OCI-LY7 (cell line): ENCODE measurements around the gene GRID2IP. TPM values are rescaled to one million over a fixed set of nuclear protein-coding genes. Genes with fewer than 3 reads are reported as not detected.

Source experiments
- BruUV-seq: library from RNA; stranded (reverse); fragments of 400-500 nt; replicated peaks from 2 replicates; lab custom pipeline; 2021; lab: Mats Ljungman, UMichigan
- CTCF ChIA-PET: fragments of 300-600 bp; sonication (Branson Sonifier 250); formaldehyde crosslinking; loops from one replicate; lab custom pipeline; 2022; ENCODE audit warnings: antibody characterized with exemption; ENCODE audit not compliant: unreplicated experiment; lab: Charles Lee
- POLR2A ChIA-PET: fragments of 300-600 bp; sonication (Branson Sonifier 250); formaldehyde crosslinking; loops from one replicate; lab custom pipeline; 2022; ENCODE audit warnings: antibody characterized with exemption; lab: Charles Lee
- DNase-seq: peaks from one replicate; pipeline ENCODE4 v3.0.0-alpha.2; 2015; ENCODE audit warnings: low spot score
- H2AFZ ChIP-seq: fragments of 200-600 bp; sonication (generic), shearing (Covaris generic); 2 replicates; pipeline ENCODE4 v1.6.1; 2014; ENCODE audit warnings: mild to moderate bottlenecking, antibody characterized with exemption, low read length, moderate library complexity
- H3K27ac ChIP-seq: fragments of 200-600 bp; sonication (generic); 2 replicates; pipeline ENCODE4 v1.5.1; 2014; ENCODE audit warnings: mixed run types, low read depth, mild to moderate bottlenecking, moderate library complexity, low read length, inconsistent platforms; ENCODE audit not compliant: poor library complexity, severe bottlenecking
- H3K36me3 ChIP-seq: fragments of 200-600 bp; sonication (generic); 2 replicates; pipeline ENCODE4 v1.6.1; 2014; ENCODE audit warnings: mild to moderate bottlenecking, antibody characterized with exemption, low read length, moderate library complexity, mixed read lengths; ENCODE audit not compliant: insufficient read depth
- H3K4me1 ChIP-seq: fragments of 200-600 bp; sonication (generic); 2 replicates; pipeline ENCODE4 v1.5.1; 2014; ENCODE audit warnings: mild to moderate bottlenecking, low read length; ENCODE audit not compliant: insufficient read depth, poor library complexity, severe bottlenecking
- H3K4me2 ChIP-seq: fragments of 200-600 bp; sonication (generic); 2 replicates; pipeline ENCODE4 v1.6.1; 2014; ENCODE audit warnings: mild to moderate bottlenecking, low read length
- H3K4me3 ChIP-seq: fragments of 200-600 bp; sonication (generic); 2 replicates; pipeline ENCODE4 v1.5.1; 2014; ENCODE audit warnings: mild to moderate bottlenecking, low read depth, low read length; ENCODE audit not compliant: poor library complexity, severe bottlenecking
- H3K79me2 ChIP-seq: fragments of 200-600 bp; sonication (generic); 2 replicates; pipeline ENCODE4 v1.6.1; 2016; ENCODE audit warnings: low read depth, mild to moderate bottlenecking, low read length, moderate library complexity, mixed read lengths; ENCODE audit not compliant: insufficient read depth
- H3K9me2 ChIP-seq: fragments of 200-600 bp; sonication (generic); 2 replicates; pipeline ENCODE4 v1.6.1; 2016; ENCODE audit warnings: mild to moderate bottlenecking, low read length, mixed read lengths; ENCODE audit not compliant: insufficient read depth
- H3K9me3 ChIP-seq: fragments of 200-600 bp; sonication (generic); 2 replicates; pipeline ENCODE4 v1.6.1; 2014; ENCODE audit warnings: mild to moderate bottlenecking, mixed run types, low read length, mixed read lengths
- H4K20me1 ChIP-seq: fragments of 200-600 bp; sonication (generic); 2 replicates; pipeline ENCODE4 v1.6.1; 2014; ENCODE audit warnings: mild to moderate bottlenecking, antibody characterized with exemption, low read length, moderate library complexity, mixed read lengths; ENCODE audit not compliant: insufficient read depth
- CTCF ChIP-seq: fragments of 200-600 bp; sonication (generic); conservative IDR thresholded peaks from 2 replicates; pipeline ENCODE4 v1.5.1; 2014; ENCODE audit warnings: mild to moderate bottlenecking, antibody characterized with exemption, low read length, moderate library complexity, mixed read lengths
- EZH2phosphoT487 ChIP-seq: fragments of 200-600 bp; sonication (generic); IDR thresholded peaks from 2 replicates; pipeline ENCODE4 v1.6.1; 2018; ENCODE audit warnings: low read depth, borderline replicate concordance, mild to moderate bottlenecking, mixed run types, antibody characterized with exemption, low read length, moderate library complexity, mixed read lengths
- intact Hi-C: fragments of 100-400 bp; cut with micrococcal nuclease; formaldehyde crosslinking; loops from one replicate; pipeline ENCODE4 v1.10.0; 2022; ENCODE audit not compliant: unreplicated experiment
- total RNA-seq, 2 experiments: library from RNA; depleted of rRNA in 1 of 2; stranded (reverse); fragments of >200 nt in 1 of 2; shearing (Covaris generic) in 1 of 2; gene quantifications; 2 replicates each; pipeline ENCODE4 v1.2.3, GENCODE V29; 2014 to 2022

Gene GRID2IP
- total RNA-seq, 2 experiments from 2014 or later = 0.16 to 0.32 TPM

DNA sequence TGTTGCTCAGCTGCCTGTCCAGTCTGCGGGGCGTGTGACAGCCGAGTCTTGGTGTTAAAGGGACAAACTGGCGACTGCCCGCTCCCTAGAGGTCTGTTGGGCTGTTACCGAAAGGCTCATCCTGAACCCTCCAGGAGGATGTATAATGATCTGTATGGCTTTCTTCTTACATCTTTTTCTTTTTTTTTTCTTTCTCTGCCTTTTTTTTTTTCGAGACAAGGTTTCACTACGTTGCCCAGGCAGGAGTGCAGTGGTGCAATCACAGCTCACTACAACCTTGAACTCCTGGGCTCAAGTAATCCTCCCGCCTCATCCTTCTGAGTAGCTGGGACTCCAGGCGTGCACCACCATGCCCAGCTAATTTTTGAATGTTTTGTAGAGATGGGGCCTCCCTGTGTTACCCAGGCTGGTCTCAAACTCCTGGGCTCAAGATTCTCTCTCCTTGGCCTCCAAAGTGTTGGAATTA, 39.4 kb upstream of the GRID2IP start:
- peak overlapping the region; percentile 72 for H3K27ac ChIP-seq
- H3K9me3 ChIP-seq = no peaks in the 10 kb centered on the region
- H2AFZ ChIP-seq = peak overlapping the region; percentile 36; the same call in 1 of the 2 replicates
- peaks cover 13% of the 10 kb centered on the region for H3K79me2 ChIP-seq
- peaks cover 22% of the 10 kb centered on the region for H3K4me1 ChIP-seq
- TF ChIP-seq EZH2phosphoT487 (no peak), CTCF (no peak)
- no peaks in the 10 kb centered on the region for H4K20me1 ChIP-seq
- ChIA-PET CTCF (interaction anchor here (0.9 to 1.0 kb wide), 2 partner anchors 10 to 15 kb away, joined by 4 to 5 read pairs; no protein-coding TSS in a partner anchor), POLR2A (interaction anchor here (0.6 to 1.9 kb wide), 9 partner anchors 9 to 112 kb away, joined by 3 to 7 read pairs (median 4); partner anchors contain the start of gene ZDHHC4)
- intact Hi-C loops = loop anchor here (1.0 to 5.0 kb wide), 5 partner anchors 13 to 267 kb away; partner anchors contain the start of genes ZDHHC4 and ZNF316
- no peaks in the 10 kb centered on the region for H3K9me2 ChIP-seq
- peak overlapping the region; percentile 84 for H3K4me3 ChIP-seq
- BruUV-seq = no TSS peak
- DNase-seq = no peak
- H3K4me2 ChIP-seq = peak overlapping the region; percentile 97
- H3K36me3 ChIP-seq = peaks cover 79% of the 10 kb centered on the region

- Histone ChIP-seq H3K9me3 (no peaks in the 10 kb centered on the region), H3K36me3 (peaks cover 79% of the 10 kb centered on the region), H3K79me2 (peaks cover 13% of the 10 kb centered on the region), H4K20me1 (no peaks in the 10 kb centered on the region), H3K27ac (peak within 1 kb of the TSS; percentile 72), H3K9me2 (no peaks in the 10 kb centered on the region), H2AFZ (peak within 1 kb of the TSS; percentile 56; the same call in 1 of the 2 replicates), H3K4me1 (peaks cover 22% of the 10 kb centered on the region), H3K4me2 (peak within 1 kb of the TSS; percentile 97), H3K4me3 (peak within 1 kb of the TSS; percentile 84)
- no peak; the same call in 1 of the 2 replicates for TF ChIP-seq CTCF
- TF ChIP-seq EZH2phosphoT487 = no peak
- CTCF ChIA-PET = interaction anchor here (0.8 to 0.9 kb wide), 2 partner anchors 10 to 14 kb away, joined by 3 to 4 read pairs; no protein-coding TSS in a partner anchor
- intact Hi-C loops = loop anchor here (1.0 to 5.0 kb wide), 5 partner anchors 13 to 267 kb away; partner anchors contain the start of genes ZDHHC4 and ZNF316
- no TSS peak for BruUV-seq
- DNase-seq = peak; percentile 88
- POLR2A ChIA-PET = interaction anchor here (0.6 to 1.9 kb wide), 5 partner anchors 8 to 111 kb away, joined by 3 to 7 read pairs (median 4); no protein-coding TSS in a partner anchor
Observed at GRCh38 chr7:6589829-6590644, 38.8 kb upstream of the GRID2IP start, which contains the start of gene INTS15. INTS15 (plus strand) TSS chr7:6590021; CDS start chr7:6590284, 263 bp downstream.
